Cardiac muscle cell (in vitro differentiated cells and primary cell): Measurements from ENCODE around the gene ATPAF1. TPM values are rescaled to one million over a fixed set of nuclear protein-coding genes. Genes with fewer than 3 reads are reported as not detected.

Source experiments
- DNase-seq, 2 donors: peaks; one replicate each; pipeline versions ENCODE4 v3.0.0 to v3.0.0-alpha.2; 2010 to 2017; ENCODE audit warnings: low read depth in 1 of 2, low spot score in 1 of 2
- H3K27ac ChIP-seq: fragments of 200-600 bp; sonication (generic); 2 replicates; pipeline ENCODE4 v1.5.1; 2016
- H3K27me3 ChIP-seq: fragments of 200-600 bp; sonication (generic); 2 replicates; pipeline ENCODE4 v1.6.0; 2016; ENCODE audit warnings: control low read depth
- H3K36me3 ChIP-seq: fragments of 200-600 bp; sonication (generic); 2 replicates; pipeline ENCODE4 v1.5.1; 2016; ENCODE audit warnings: control low read depth
- H3K4me1 ChIP-seq: fragments of 200-600 bp; sonication (generic); 2 replicates; pipeline ENCODE4 v1.8.1; 2017; ENCODE audit warnings: low read depth, mild to moderate bottlenecking, mixed run types
- H3K4me3 ChIP-seq: fragments of 200-600 bp; sonication (generic); 2 replicates; pipeline ENCODE4 v1.5.1; 2016; ENCODE audit warnings: mild to moderate bottlenecking
- H3K9me3 ChIP-seq: fragments of 200-600 bp; sonication (generic); 2 replicates; pipeline ENCODE4 v1.5.1; 2017; ENCODE audit warnings: low read depth, mild to moderate bottlenecking, control low read depth
- CTCF ChIP-seq: IDR thresholded peaks from 2 replicates; pipeline ENCODE4 v1.5.1; 2012; ENCODE audit warnings: low read depth, mild to moderate bottlenecking, low read length
- polyA plus RNA-seq: library from polyadenylated mRNA; unstranded; fragments of >200 nt; fragmentation: Nextera tagmentation; extraction: Ambion mirVana; gene quantifications from 2 replicates; pipeline ENCODE4 v1.2.1, GENCODE V29; 2016
- total RNA-seq: library from RNA; depleted of rRNA; stranded (reverse); fragments of >200 nt; gene quantifications from 2 replicates; pipeline ENCODE4 v1.2.3, GENCODE V29; 2016

Gene ATPAF1
- total and polyA plus RNA-seq, 2 experiments from 2014 or later = 83.6 to 120 TPM

GRCh38 chr1:46691997-46692790 lies 24.0 kb upstream of the ATPAF1 start:
- H3K27me3 ChIP-seq = no peaks in the 10 kb centered on the region
- peaks cover 12% of the 10 kb centered on the region for H3K4me1 ChIP-seq
- peak; percentile 34 for TF ChIP-seq CTCF
- H3K36me3 ChIP-seq = peaks cover 58% of the 10 kb centered on the region
- H3K27ac ChIP-seq = peak overlapping the region; percentile 53
- DNase-seq = peak in 1 of 2 donors; percentile 48
- H3K4me3 ChIP-seq = no peak overlapping the region
- H3K9me3 ChIP-seq = no peaks in the 10 kb centered on the region

- no peaks in the 10 kb centered on the region for H3K27me3 ChIP-seq
- no peak for TF ChIP-seq CTCF
- no peak overlapping the region for H3K4me3 ChIP-seq
- no peaks in the 10 kb centered on the region for H3K9me3 ChIP-seq
- H3K4me1 ChIP-seq = peaks cover 12% of the 10 kb centered on the region
- no peak for DNase-seq
- no peak overlapping the region for H3K27ac ChIP-seq
- peaks cover 60% of the 10 kb centered on the region for H3K36me3 ChIP-seq
Observed at GRCh38 chr1:46690931-46691421, 22.8 kb upstream of the ATPAF1 start.

- Histone ChIP-seq H3K27ac (no peak overlapping the region), H3K27me3 (no peaks in the 10 kb centered on the region), H3K4me3 (no peak overlapping the region), H3K9me3 (no peaks in the 10 kb centered on the region), H3K4me1 (peaks cover 12% of the 10 kb centered on the region), H3K36me3 (peaks cover 62% of the 10 kb centered on the region)
- DNase-seq = no peak
- no peak for TF ChIP-seq CTCF
Observed at GRCh38 chr1:46689897-46690296, 21.7 kb upstream of the ATPAF1 start.

- TF ChIP-seq CTCF = no peak
- no peak overlapping the region for H3K27ac ChIP-seq
- no peak overlapping the region for H3K4me3 ChIP-seq
- peaks cover 12% of the 10 kb centered on the region for H3K4me1 ChIP-seq
- H3K27me3 ChIP-seq = no peaks in the 10 kb centered on the region
- H3K36me3 ChIP-seq = peaks cover 67% of the 10 kb centered on the region
- H3K9me3 ChIP-seq = no peaks in the 10 kb centered on the region
- no peak for DNase-seq
Observed at GRCh38 chr1:46689356-46689755, 21.2 kb upstream of the ATPAF1 start.

- H3K4me1 ChIP-seq = peaks cover 6% of the 10 kb centered on the region
- H3K9me3 ChIP-seq = no peaks in the 10 kb centered on the region
- DNase-seq = no peak
- no peaks in the 10 kb centered on the region for H3K27me3 ChIP-seq
- no peak overlapping the region for H3K27ac ChIP-seq
- no peak for TF ChIP-seq CTCF
- peaks cover 81% of the 10 kb centered on the region for H3K36me3 ChIP-seq
- H3K4me3 ChIP-seq = no peak overlapping the region
Observed at GRCh38 chr1:46687921-46688509, 19.9 kb upstream of the ATPAF1 start.
